ENCODE results near the gene ZKSCAN4. TPM values are rescaled to one million over a fixed set of nuclear protein-coding genes. Genes with fewer than 3 reads are reported as not detected.

Gene ZKSCAN4
- total and polyA plus RNA-seq, 2 donors (not counting 1 experiment from before 2014, with no cell fraction given), result 3.0 to 12.1 TPM

DNA sequence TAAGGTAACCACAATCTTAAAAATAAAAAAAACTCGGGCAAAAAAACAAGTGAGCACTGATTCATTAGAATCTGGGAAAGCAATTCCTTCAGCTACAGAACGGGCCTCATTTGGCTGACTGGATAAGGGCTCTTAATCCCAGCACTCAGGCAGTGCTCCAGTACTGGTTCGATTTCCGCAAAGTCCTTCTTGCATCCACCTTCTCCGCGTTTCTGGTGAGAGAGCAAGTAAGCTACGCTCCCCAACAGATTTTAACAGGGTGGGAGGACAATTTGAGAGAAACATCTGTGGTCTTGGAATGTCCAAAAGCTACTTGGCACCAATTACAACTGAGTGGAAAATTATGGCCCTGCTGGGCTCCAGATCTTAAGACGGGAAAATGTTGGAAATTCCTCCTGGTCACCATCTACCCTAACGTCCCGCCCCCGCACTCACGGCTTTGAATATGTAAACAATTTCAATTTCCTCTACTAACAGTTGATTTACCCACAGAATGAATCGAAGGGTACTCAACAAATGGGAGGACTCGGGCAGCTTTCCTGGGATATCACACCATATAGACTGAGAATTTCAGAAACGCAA, 45.0 kb downstream of the ZKSCAN4 start:
- peaks cover 80% of the 10 kb centered on the region for H3K27me3 Mint-ChIP-seq
- H3K9me3 Mint-ChIP-seq (ENCODE audit: insufficient read depth), result no peaks in the 10 kb centered on the region
- intact Hi-C loops (cut with micrococcal nuclease), result no loop called here

DNA sequence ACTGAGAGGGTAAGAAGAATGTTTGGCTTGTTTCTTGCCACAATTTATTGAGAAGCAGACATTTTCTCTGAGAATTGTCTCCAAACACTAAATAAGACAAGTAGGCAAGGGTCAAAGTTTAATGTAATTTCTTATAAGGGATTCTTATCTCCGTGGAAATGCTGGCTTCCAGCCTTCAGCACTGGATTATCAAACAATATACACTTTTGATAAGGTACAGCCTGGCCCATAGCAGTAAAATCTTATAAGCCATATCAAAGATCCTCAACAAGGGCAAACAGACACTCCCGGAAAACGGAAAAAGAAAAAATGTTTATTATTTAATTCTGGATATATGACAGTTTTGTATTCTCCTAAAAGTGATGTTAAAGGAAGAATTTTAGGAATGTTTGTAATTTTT, 45.5 kb downstream of the ZKSCAN4 start:
- Histone ChIP-seq H2AFZ (ENCODE audit: insufficient read depth, low read depth, low read length, poor library complexity, severe bottlenecking) (no peak overlapping the region), H3K36me3 (replicated peaks in 1 of 2; ENCODE audit: control extremely low read depth in 1 of 2, control insufficient read depth in 1 of 2, extremely low read depth in 1 of 2, insufficient read depth in 2 of 2, low read length in 1 of 2) (no peaks in the 10 kb centered on the region), H3K4me1 (ENCODE audit: control insufficient read depth in 2 of 2, insufficient read depth in 2 of 2, low read length in 2 of 2) (peaks cover 14 to 25% of the 10 kb centered on the region in 2 donors), H3K4me2 (replicated peaks; ENCODE audit: low read depth, low read length, poor library complexity, severe bottlenecking) (no peak overlapping the region), H4K20me1 (ENCODE audit: control insufficient read depth, insufficient read depth, low read length, poor library complexity, severe bottlenecking) (no peaks in the 10 kb centered on the region), H3K9ac (ENCODE audit: low read length) (no peak overlapping the region), H3K79me2 (ENCODE audit: control insufficient read depth, insufficient read depth, low read length) (no peaks in the 10 kb centered on the region), H3K4me3 (ENCODE audit: control extremely low read depth in 1 of 5, extremely low read depth in 1 of 5, insufficient read depth in 1 of 5, low read depth in 2 of 5, low read length in 4 of 5) (no peak overlapping the region), H3K27me3 (replicated peaks in 1 of 4; ENCODE audit: control extremely low read depth in 1 of 4, control insufficient read depth in 3 of 4, insufficient read depth in 4 of 4, low read length in 3 of 4) (peaks cover 4 to 74% (median 60%) of the 10 kb centered on the region in 4 experiments), H3K9me3 (ENCODE audit: control extremely low read depth in 1 of 3, control insufficient read depth in 2 of 3, insufficient read depth in 1 of 3, low read length in 2 of 3) (peaks cover 8 to 30% (median 22%) of the 10 kb centered on the region in 3 donors), H3K27ac (ENCODE audit: low read length in 2 of 2) (no peak overlapping the region)
- POLR2A ChIA-PET, result no interaction called here
- H3K4me3 Mint-ChIP-seq, result no peak overlapping the region
- ATAC-seq (ENCODE audit: low read depth) (no peak), DNase-seq (no peak)
- no peak overlapping the region for H3K27ac Mint-ChIP-seq
- TF ChIP-seq, protein P1, sequence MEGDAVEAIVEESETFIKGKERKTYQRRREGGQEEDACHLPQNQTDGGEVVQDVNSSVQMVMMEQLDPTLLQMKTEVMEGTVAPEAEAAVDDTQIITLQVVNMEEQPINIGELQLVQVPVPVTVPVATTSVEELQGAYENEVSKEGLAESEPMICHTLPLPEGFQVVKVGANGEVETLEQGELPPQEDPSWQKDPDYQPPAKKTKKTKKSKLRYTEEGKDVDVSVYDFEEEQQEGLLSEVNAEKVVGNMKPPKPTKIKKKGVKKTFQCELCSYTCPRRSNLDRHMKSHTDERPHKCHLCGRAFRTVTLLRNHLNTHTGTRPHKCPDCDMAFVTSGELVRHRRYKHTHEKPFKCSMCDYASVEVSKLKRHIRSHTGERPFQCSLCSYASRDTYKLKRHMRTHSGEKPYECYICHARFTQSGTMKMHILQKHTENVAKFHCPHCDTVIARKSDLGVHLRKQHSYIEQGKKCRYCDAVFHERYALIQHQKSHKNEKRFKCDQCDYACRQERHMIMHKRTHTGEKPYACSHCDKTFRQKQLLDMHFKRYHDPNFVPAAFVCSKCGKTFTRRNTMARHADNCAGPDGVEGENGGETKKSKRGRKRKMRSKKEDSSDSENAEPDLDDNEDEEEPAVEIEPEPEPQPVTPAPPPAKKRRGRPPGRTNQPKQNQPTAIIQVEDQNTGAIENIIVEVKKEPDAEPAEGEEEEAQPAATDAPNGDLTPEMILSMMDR (IDR thresholded peaks at IDR 0.05), result no peak
- no peak for TF ChIP-seq EZH2 (IDR thresholded peaks at IDR 0.05; ENCODE audit: borderline replicate concordance, insufficient read depth, low read depth, low read length, poor library complexity, severe bottlenecking)
- H3K9me3 Mint-ChIP-seq (ENCODE audit: insufficient read depth), result no peaks in the 10 kb centered on the region
- CTCF ChIA-PET, result no interaction called here
- peaks cover 77% of the 10 kb centered on the region for H3K27me3 Mint-ChIP-seq
- no CpG with 5 or more reads among the region's 3 CpGs for WGBS (ENCODE audit: insufficient coverage)
- H3K4me1 Mint-ChIP-seq, result peaks cover 15% of the 10 kb centered on the region
- intact Hi-C loops (cut with micrococcal nuclease), result no loop called here

More for the DNA sequence above, 45.0 kb downstream of the ZKSCAN4 start:
- Histone ChIP-seq H2AFZ (ENCODE audit: insufficient read depth, low read depth, low read length, poor library complexity, severe bottlenecking) (no peak overlapping the region), H3K9me3 (ENCODE audit: control extremely low read depth in 1 of 3, control insufficient read depth in 2 of 3, insufficient read depth in 1 of 3, low read length in 2 of 3) (peaks cover 7 to 34% (median 22%) of the 10 kb centered on the region in 3 donors), H4K20me1 (ENCODE audit: control insufficient read depth, insufficient read depth, low read length, poor library complexity, severe bottlenecking) (no peaks in the 10 kb centered on the region), H3K9ac (ENCODE audit: low read length) (peak overlapping the region; percentile 33), H3K4me2 (replicated peaks; ENCODE audit: low read depth, low read length, poor library complexity, severe bottlenecking) (peak overlapping the region; percentile 64), H3K36me3 (replicated peaks in 1 of 2; ENCODE audit: control extremely low read depth in 1 of 2, control insufficient read depth in 1 of 2, extremely low read depth in 1 of 2, insufficient read depth in 2 of 2, low read length in 1 of 2) (no peaks in the 10 kb centered on the region), H3K4me3 (ENCODE audit: control extremely low read depth in 1 of 5, extremely low read depth in 1 of 5, insufficient read depth in 1 of 5, low read depth in 2 of 5, low read length in 4 of 5) (peak overlapping the region in 1 of 5 experiments; percentile 44), H3K27ac (ENCODE audit: low read length in 2 of 2) (no peak overlapping the region), H3K27me3 (replicated peaks in 1 of 4; ENCODE audit: control extremely low read depth in 1 of 4, control insufficient read depth in 3 of 4, insufficient read depth in 4 of 4, low read length in 3 of 4) (peaks cover 4 to 77% (median 63%) of the 10 kb centered on the region in 4 experiments), H3K4me1 (ENCODE audit: control insufficient read depth in 2 of 2, insufficient read depth in 2 of 2, low read length in 2 of 2) (peaks cover 18 to 30% of the 10 kb centered on the region in 2 donors), H3K79me2 (ENCODE audit: control insufficient read depth, insufficient read depth, low read length) (no peaks in the 10 kb centered on the region)
- peak overlapping the region; percentile 76 for H3K4me3 Mint-ChIP-seq
- ATAC-seq (ENCODE audit: low read depth) (no peak), DNase-seq (no peak)
- no peak for TF ChIP-seq EZH2 (IDR thresholded peaks at IDR 0.05; ENCODE audit: borderline replicate concordance, insufficient read depth, low read depth, low read length, poor library complexity, severe bottlenecking)
- TF ChIP-seq, protein P1 (IDR thresholded peaks at IDR 0.05), result no peak
- ChIA-PET CTCF (no interaction called here), POLR2A (no interaction called here)
- 14% methylated on average over 10 of the region's 15 CpGs for WGBS (ENCODE audit: insufficient coverage)
- peaks cover 19% of the 10 kb centered on the region for H3K4me1 Mint-ChIP-seq
- no peak overlapping the region for H3K27ac Mint-ChIP-seq
